GM18520 (cell line): ENCODE data around the gene LAMP5.

Experiments
- ATAC-seq: cut with Tn5 transposase; IDR thresholded peaks from one replicate; pipeline ENCODE4 v1.9.1; 2021; ENCODE audit not compliant: unreplicated experiment

Gene LAMP5

GRCh38 chr20:9499126-9499899 lies 15.1 kb upstream of the LAMP5 start:
- ATAC-seq = no peak

- no peak for ATAC-seq
Observed at GRCh38 chr20:9500121-9500520, 14.3 kb upstream of the LAMP5 start.

- ATAC-seq = no peak
Observed at GRCh38 chr20:9501473-9501872, 12.9 kb upstream of the LAMP5 start.

- no peak for ATAC-seq
Observed at GRCh38 chr20:9503526-9504245, 10.7 kb upstream of the LAMP5 start.

- no peak for ATAC-seq
Observed at GRCh38 chr20:9506280-9506821, 8.0 kb upstream of the LAMP5 start.

- ATAC-seq = no peak
Observed at GRCh38 chr20:9506964-9507369, 7.4 kb upstream of the LAMP5 start.

- ATAC-seq = no peak
Observed at GRCh38 chr20:9507544-9508239, 6.7 kb upstream of the LAMP5 start.

- ATAC-seq = no peak
Observed at GRCh38 chr20:9508240-9508661, 6.1 kb upstream of the LAMP5 start.

- no peak for ATAC-seq
Observed at GRCh38 chr20:9508696-9509178, 5.7 kb upstream of the LAMP5 start.

GRCh38 chr20:9509246-9509645 lies 5.1 kb upstream of the LAMP5 start:
- no peak for ATAC-seq

GRCh38 chr20:9510911-9511310 lies 3.5 kb upstream of the LAMP5 start:
- no peak for ATAC-seq

- no peak for ATAC-seq
Observed at GRCh38 chr20:9514072-9514460, 324 bp upstream of the LAMP5 start.

- no peak for ATAC-seq
Observed at GRCh38 chr20:9515214-9515585, 810 bp downstream of the LAMP5 start.

GRCh38 chr20:9515741-9516233 lies 1.4 kb downstream of the LAMP5 start:
- ATAC-seq = no peak

- no peak for ATAC-seq
Observed at GRCh38 chr20:9516234-9516871, 2.0 kb downstream of the LAMP5 start.

GRCh38 chr20:9517297-9518162 lies 3.1 kb downstream of the LAMP5 start:
- no peak for ATAC-seq

- no peak for ATAC-seq
Observed at GRCh38 chr20:9518576-9519175, 4.3 kb downstream of the LAMP5 start.

- ATAC-seq = no peak
Observed at GRCh38 chr20:9520086-9520485, 5.7 kb downstream of the LAMP5 start.

- ATAC-seq = no peak
Observed at GRCh38 chr20:9523636-9524035, 9.2 kb downstream of the LAMP5 start.
